ENCODE results near the gene PTPN9. TPM values are rescaled to one million over a fixed set of nuclear protein-coding genes. Genes with fewer than 3 reads are reported as not detected.
A peak's percentile ranks its signal among the peaks of the same experiment; 100 is the strongest.

PTPN9 gene
- 10 to 100 TPM; 11.2 to 35.6 (median 15.7) TPM for total RNA-seq
- 10 to 100 TPM; 14.3 to 20.7 TPM for polyA plus RNA-seq
- 23.2 reads per million, percentile 54 among the genes with 10 or more reads in this experiment for total RNA-seq

DNA sequence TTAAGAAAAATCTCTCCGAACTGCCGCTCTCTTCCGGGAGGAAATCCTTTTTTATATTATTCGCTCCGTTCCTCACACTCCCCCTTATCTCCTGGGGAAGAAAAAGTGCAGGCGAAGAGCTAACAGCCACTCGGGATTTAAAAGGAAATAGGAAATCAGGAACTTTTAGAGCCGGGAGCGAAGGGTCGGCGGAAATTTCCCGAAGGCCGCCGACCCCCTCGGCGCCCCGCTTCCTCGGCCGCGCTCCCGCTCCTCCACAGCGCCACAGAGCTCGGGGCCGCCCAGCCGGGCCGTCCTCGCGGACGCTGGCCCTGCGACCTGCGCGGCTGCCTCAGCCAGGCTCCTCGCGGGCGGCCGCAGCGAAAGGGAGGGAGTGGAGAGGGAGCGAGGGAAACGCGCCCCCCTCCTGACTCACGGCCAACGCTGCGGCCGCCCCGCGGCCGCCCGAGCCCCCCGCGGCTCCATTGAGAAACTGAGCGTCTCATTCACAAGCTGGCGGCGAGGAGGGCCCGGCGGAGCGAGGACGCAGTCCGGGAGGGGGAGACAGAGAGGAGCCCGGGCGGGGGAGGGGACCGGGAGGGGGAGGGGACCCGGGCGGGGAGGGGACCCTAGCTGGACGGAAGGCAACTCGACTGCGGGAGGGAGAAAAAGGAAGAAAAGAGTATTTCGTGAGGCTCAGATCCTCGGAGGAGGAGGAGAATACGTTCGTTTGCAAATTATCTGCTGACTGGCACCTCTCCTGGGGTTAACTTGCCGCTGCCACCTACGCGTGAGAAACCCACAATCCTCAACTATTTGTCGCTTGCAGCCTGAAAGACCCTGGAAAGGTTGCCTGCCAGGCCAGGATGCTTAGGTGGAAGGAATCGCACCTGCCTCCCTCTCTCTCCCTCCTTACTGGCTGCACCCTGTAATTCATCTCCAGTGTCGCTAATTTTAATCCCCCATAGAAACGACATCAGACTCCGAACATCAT is at the start of gene PTPN9:
PTPN9 (minus strand) TSS at position 368 of the 973 bp plus-strand sequence. CDS start 539 bp downstream, outside the sequence.
- POLR2A ChIA-PET = interaction anchor here (1.1 to 2.7 kb wide), 10 partner anchors 11 to 211 kb away, joined by 3 to 32 read pairs (median 4); partner anchors contain the start of genes IMP3, MAN2C1, SIN3A and SNUPN
- Histone ChIP-seq H3K4me1 (ENCODE audit: control insufficient read depth in 2 of 2, insufficient read depth in 2 of 2, low read length in 2 of 2) (peaks cover 10 to 16% of the 10 kb centered on the region in 2 donors), H3K27me3 (ENCODE audit: control insufficient read depth in 2 of 2, insufficient read depth in 2 of 2, low read length in 2 of 2) (no peaks in the 10 kb centered on the region), H3K9me3 (ENCODE audit: control insufficient read depth in 2 of 3, low read length in 3 of 3) (no peaks in the 10 kb centered on the region), H3K4me3 (ENCODE audit: low read length) (peak within 1 kb of the TSS; percentile 77), H3K36me3 (ENCODE audit: control insufficient read depth in 2 of 3, insufficient read depth in 3 of 3, low read length in 3 of 3) (no peaks in the 10 kb centered on the region), H3K27ac (ENCODE audit: low read depth, low read length) (peak within 1 kb of the TSS; percentile 78)
- Mint-ChIP-seq H3K36me3 (peaks cover 0 to 3% (median 0%) of the 10 kb centered on the region in 5 donors), H3K27me3 (no peaks in the 10 kb centered on the region), H3K4me3 (peak within 1 kb of the TSS; percentile 91 to 97 (median 94)), H3K9me3 (peaks cover 0 to 2% (median 0%) of the 10 kb centered on the region in 11 donors), H3K27ac (peak within 1 kb of the TSS; percentile 86 to 97 (median 90)), H3K4me1 (peaks cover 13 to 27% (median 24%) of the 10 kb centered on the region in 7 donors)
- intact Hi-C loops (cut with micrococcal nuclease) = loop anchor here (1.0 to 10.0 kb wide), 10 partner anchors 28 to 214 kb away; partner anchors contain the start of genes MAN2C1 (in 2 of the 2), SNUPN (in 2 of the 2), IMP3 (in 1 of the 2) and SIN3A (in 1 of the 2)
- peak; percentile 42 to 74 (median 61) for DNase-seq
- CTCF ChIA-PET = interaction anchor here (0.9 to 1.7 kb wide), 5 partner anchors 11 to 211 kb away, joined by 3 to 6 read pairs (median 4); partner anchors contain the start of genes IMP3 and MAN2C1
- ATAC-seq = peak; percentile 90

DNA sequence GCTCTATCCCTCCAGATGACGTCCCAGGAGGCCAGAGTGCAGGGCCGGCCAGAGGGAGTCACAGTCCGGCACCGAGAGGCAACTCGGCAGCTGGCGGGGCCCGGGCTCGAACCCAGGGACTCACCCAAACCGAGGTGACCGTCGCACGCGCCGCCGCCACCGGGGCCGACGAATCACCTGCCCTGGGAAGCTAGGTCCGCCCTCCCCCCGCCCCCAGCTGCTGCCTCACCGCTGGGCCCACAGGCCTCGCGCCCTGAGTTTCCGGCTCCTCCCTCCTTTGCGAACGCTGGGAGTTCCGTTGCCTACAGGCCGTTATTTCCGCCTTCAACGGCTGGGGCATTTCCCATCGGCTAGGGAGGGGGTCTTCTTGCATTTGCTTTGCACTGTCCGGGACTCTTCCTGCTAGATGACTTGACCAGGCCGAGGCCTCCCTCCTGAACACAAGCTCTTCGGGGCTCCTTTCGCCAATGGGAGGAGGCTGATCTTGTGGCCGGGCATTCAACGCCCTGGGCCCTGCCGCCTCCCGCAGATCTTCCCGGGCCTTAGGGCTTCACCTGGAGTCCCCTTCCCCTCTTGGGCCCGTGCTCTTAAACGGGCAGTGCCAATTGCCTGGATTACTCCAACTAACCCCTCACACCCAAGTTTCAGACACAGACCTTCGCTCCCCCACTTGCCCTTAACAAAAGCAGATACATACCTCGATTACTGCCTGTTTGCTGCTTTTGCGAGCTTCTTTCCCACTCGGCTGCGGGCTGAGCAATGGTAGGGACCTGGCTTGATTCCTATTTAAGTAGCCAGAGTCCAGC is 46.6 kb upstream of the PTPN9 start, which contains the start of gene SNUPN:
SNUPN (minus strand) TSS at position 184 of the 806 bp plus-strand sequence. CDS start 4,674 bp downstream, outside the sequence.
- Mint-ChIP-seq H3K27me3 (no peaks in the 10 kb centered on the region), H3K9me3 (no peaks in the 10 kb centered on the region), H3K27ac (peak within 1 kb of the TSS; percentile 92 to 99 (median 96)), H3K36me3 (peaks cover 0 to 7% (median 3%) of the 10 kb centered on the region in 5 donors), H3K4me3 (peak within 1 kb of the TSS; percentile 85 to 99 (median 92)), H3K4me1 (peaks cover 22 to 41% (median 35%) of the 10 kb centered on the region in 7 donors)
- no peaks in the 10 kb centered on the region for H3K27me3 ChIP-seq (ENCODE audit: control insufficient read depth in 2 of 2, insufficient read depth in 2 of 2, low read length in 2 of 2)
- peaks cover 11 to 16% of the 10 kb centered on the region in 2 donors for H3K4me1 ChIP-seq (ENCODE audit: control insufficient read depth in 2 of 2, insufficient read depth in 2 of 2, low read length in 2 of 2)
- DNase-seq (peak; percentile 75 to 92 (median 88)), ATAC-seq (peak; percentile 97)
- peak within 1 kb of the TSS; percentile 100 for H3K4me3 ChIP-seq (ENCODE audit: low read length)
- H3K27ac ChIP-seq (ENCODE audit: low read depth, low read length) = peak within 1 kb of the TSS; percentile 97
- ChIA-PET POLR2A (interaction anchor here (0.6 to 3.7 kb wide), 24 partner anchors 12 to 1010 kb away, joined by 3 to 175 read pairs (median 4); partner anchors contain the start of genes CLK3, IMP3, MAN2C1 and PPCDC), CTCF (interaction anchor here (0.6 to 1.9 kb wide), 6 partner anchors 15 to 838 kb away, joined by 3 to 19 read pairs (median 6); partner anchors contain the start of genes IMP3 and MAN2C1)
- H3K36me3 ChIP-seq (ENCODE audit: control insufficient read depth in 2 of 3, insufficient read depth in 3 of 3, low read length in 3 of 3) = peaks cover 0 to 4% (median 0%) of the 10 kb centered on the region in 3 experiments
- intact Hi-C loops (cut with micrococcal nuclease) = loop anchor here (1.0 to 5.0 kb wide), 14 partner anchors 15 to 928 kb away; partner anchors contain the start of genes IMP3 (in 2 of the 2), MAN2C1 (in 2 of the 2), PTPN9 (in 2 of the 2) and C15orf39 (in 1 of the 2)
- no peaks in the 10 kb centered on the region for H3K9me3 ChIP-seq (ENCODE audit: control insufficient read depth in 2 of 3, low read length in 3 of 3)

DNA sequence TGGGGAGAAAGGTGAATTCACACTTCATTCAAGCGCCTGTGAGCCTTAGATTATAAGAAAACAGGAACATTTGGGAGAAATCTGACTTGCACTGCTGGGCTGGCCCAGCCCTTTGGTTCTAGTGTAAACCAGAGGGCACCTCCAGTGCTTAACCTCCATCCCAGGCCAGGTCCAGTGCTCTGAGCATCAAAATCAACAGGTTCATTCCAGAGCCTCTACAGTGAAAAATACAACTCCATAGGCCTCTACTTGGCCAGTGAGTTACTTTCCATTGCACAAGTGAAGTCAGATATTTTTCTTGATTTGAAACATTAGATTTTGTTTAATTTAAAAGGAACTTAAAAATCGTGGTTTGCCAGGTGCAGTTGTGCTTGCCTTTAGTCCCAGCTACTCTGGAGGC is 43.4 kb upstream of the PTPN9 start:
- H3K27ac ChIP-seq (ENCODE audit: low read depth, low read length) = peak overlapping the region; percentile 11
- peaks cover 18 to 23% of the 10 kb centered on the region in 2 donors for H3K4me1 ChIP-seq (ENCODE audit: control insufficient read depth in 2 of 2, insufficient read depth in 2 of 2, low read length in 2 of 2)
- H3K27me3 ChIP-seq (ENCODE audit: control insufficient read depth in 2 of 2, insufficient read depth in 2 of 2, low read length in 2 of 2) = no peaks in the 10 kb centered on the region
- intact Hi-C loops (cut with micrococcal nuclease) = no loop called here
- peaks cover 0 to 32% (median 0%) of the 10 kb centered on the region in 3 experiments for H3K36me3 ChIP-seq (ENCODE audit: control insufficient read depth in 2 of 3, insufficient read depth in 3 of 3, low read length in 3 of 3)
- CTCF ChIA-PET = no interaction called here
- H3K36me3 Mint-ChIP-seq = peaks cover 0 to 17% (median 6%) of the 10 kb centered on the region in 5 donors
- peak overlapping the region; percentile 10 to 84 (median 66) for H3K27ac Mint-ChIP-seq
- H3K9me3 ChIP-seq (ENCODE audit: control insufficient read depth in 2 of 3, low read length in 3 of 3) = no peaks in the 10 kb centered on the region
- DNase-seq (no peak), ATAC-seq (no peak)
- H3K4me3 Mint-ChIP-seq = peak overlapping the region in 7 of 10 donors; percentile 1 to 38 (median 23)
- no peaks in the 10 kb centered on the region for H3K27me3 Mint-ChIP-seq
- H3K9me3 Mint-ChIP-seq = no peaks in the 10 kb centered on the region
- POLR2A ChIA-PET = interaction anchor here (0.7 to 1.0 kb wide), 2 partner anchors 65 to 255 kb away, joined by 4 read pairs; no protein-coding TSS in a partner anchor
- peaks cover 31 to 49% (median 40%) of the 10 kb centered on the region in 7 donors for H3K4me1 Mint-ChIP-seq
- no peak overlapping the region for H3K4me3 ChIP-seq (ENCODE audit: low read length)

DNA sequence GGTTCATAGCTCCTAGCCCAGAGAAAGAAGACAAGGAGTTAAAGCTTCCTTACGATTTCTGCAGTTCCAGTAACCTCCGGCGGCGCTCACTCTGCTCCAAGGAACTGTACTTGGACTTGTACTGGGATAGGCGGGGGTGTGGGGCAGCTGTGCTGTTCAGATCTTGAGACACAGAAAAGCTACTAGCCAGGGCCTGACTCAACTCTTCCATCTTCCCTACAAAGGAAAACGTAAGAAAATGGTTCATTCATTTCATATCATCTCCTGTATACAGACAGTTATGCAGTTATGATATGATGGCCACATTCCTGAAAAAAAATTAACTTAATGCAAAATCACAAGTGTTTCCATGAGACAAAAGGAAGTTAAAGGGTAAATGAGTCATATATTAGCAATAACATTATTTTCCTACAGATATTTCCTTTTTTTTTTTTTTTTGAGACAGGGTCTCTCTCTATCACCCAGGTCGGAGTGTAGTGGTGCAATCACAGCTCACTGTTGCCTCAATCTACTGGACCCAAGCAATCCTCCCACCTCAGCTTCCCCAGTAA is 41.8 kb upstream of the PTPN9 start:
- CTCF ChIA-PET = interaction anchor here (1.5 kb wide), 1 partner anchor 112 kb away, joined by 4 read pairs; no protein-coding TSS in a partner anchor
- DNase-seq = no peak
- Mint-ChIP-seq H3K9me3 (peaks cover 0 to 1% (median 0%) of the 10 kb centered on the region in 11 donors), H3K27me3 (no peaks in the 10 kb centered on the region), H3K27ac (peak overlapping the region; percentile 13 to 86 (median 77)), H3K4me3 (peak overlapping the region in 9 of 10 donors; percentile 32 to 68 (median 42)), H3K4me1 (peaks cover 25 to 42% (median 36%) of the 10 kb centered on the region in 7 donors), H3K36me3 (peaks cover 1 to 28% (median 14%) of the 10 kb centered on the region in 5 donors)
- H3K27ac ChIP-seq (ENCODE audit: low read depth, low read length) = peak overlapping the region; percentile 44
- H3K4me1 ChIP-seq (ENCODE audit: control insufficient read depth in 2 of 2, insufficient read depth in 2 of 2, low read length in 2 of 2) = peaks cover 10 to 15% of the 10 kb centered on the region in 2 donors
- H3K27me3 ChIP-seq (ENCODE audit: control insufficient read depth in 2 of 2, insufficient read depth in 2 of 2, low read length in 2 of 2) = no peaks in the 10 kb centered on the region
- no peak for ATAC-seq
- intact Hi-C loops (cut with micrococcal nuclease) = loop anchor here in 1 of 2 donors (2.0 kb wide), 1 partner anchor 14 kb away; no protein-coding TSS in a partner anchor
- peaks cover 4 to 48% (median 7%) of the 10 kb centered on the region in 3 experiments for H3K36me3 ChIP-seq (ENCODE audit: control insufficient read depth in 2 of 3, insufficient read depth in 3 of 3, low read length in 3 of 3)
- POLR2A ChIA-PET = interaction anchor here (0.6 to 3.4 kb wide), 4 partner anchors 14 to 39 kb away, joined by 3 to 15 read pairs (median 4); partner anchors contain the start of gene IMP3
- no peak overlapping the region for H3K4me3 ChIP-seq (ENCODE audit: low read length)
- H3K9me3 ChIP-seq (ENCODE audit: control insufficient read depth in 2 of 3, low read length in 3 of 3) = no peaks in the 10 kb centered on the region

DNA sequence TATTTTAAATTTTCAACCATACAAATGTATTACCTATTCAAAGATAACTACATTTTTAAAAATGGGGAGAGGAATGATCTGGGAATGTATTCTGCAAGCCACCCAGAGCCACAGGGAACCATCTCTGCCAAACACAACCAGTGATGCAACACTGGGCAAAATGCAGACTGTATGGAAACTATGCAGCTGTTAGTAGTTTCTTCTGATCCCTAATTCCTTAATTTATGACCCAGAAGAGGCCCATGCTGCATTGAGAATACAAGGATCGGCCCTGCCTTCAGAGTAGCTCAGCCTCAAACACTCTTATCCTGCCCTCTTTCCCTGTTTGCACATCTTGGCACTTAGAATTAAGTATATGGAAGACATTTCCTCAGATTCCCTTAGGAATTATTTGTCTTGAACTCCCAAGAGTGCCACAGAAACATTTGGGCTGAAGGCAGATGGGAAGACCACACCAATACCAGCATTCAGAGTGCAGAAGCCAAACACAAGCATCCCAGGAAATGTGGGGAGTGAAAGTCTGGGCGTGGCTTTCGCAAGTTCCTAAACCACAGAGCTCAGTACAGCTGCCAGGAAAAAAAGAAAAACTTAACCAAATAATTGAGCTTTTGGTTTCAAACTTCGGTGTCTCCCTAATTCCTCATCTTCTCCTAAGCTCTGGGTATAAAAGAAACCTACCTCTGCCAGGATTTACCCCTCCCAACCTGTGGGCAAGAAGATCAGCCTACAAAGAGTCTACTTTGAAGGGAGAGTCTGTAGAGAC is 41.1 kb upstream of the PTPN9 start:
- Mint-ChIP-seq H3K9me3 (peaks cover 0 to 1% (median 0%) of the 10 kb centered on the region in 11 donors), H3K27me3 (no peaks in the 10 kb centered on the region), H3K4me3 (peak overlapping the region in 8 of 10 donors; percentile 26 to 68 (median 39)), H3K36me3 (peaks cover 4 to 34% (median 17%) of the 10 kb centered on the region in 5 donors), H3K4me1 (peaks cover 26 to 45% (median 33%) of the 10 kb centered on the region in 7 donors), H3K27ac (peak overlapping the region; percentile 13 to 91 (median 79))
- POLR2A ChIA-PET = interaction anchor here (0.6 to 3.4 kb wide), 5 partner anchors 13 to 108 kb away, joined by 3 to 15 read pairs (median 3); partner anchors contain the start of gene IMP3
- CTCF ChIA-PET = interaction anchor here (0.6 to 1.5 kb wide), 2 partner anchors 112 to 1055 kb away, joined by 3 to 4 read pairs; no protein-coding TSS in a partner anchor
- no peaks in the 10 kb centered on the region for H3K27me3 ChIP-seq (ENCODE audit: control insufficient read depth in 2 of 2, insufficient read depth in 2 of 2, low read length in 2 of 2)
- DNase-seq = no peak
- H3K9me3 ChIP-seq (ENCODE audit: control insufficient read depth in 2 of 3, low read length in 3 of 3) = no peaks in the 10 kb centered on the region
- intact Hi-C loops (cut with micrococcal nuclease) = loop anchor here in 1 of 2 donors (2.0 kb wide), 1 partner anchor 13 kb away; no protein-coding TSS in a partner anchor
- no peak for ATAC-seq
- H3K4me3 ChIP-seq (ENCODE audit: low read length) = no peak overlapping the region
- H3K27ac ChIP-seq (ENCODE audit: low read depth, low read length) = peak overlapping the region; percentile 44
- H3K36me3 ChIP-seq (ENCODE audit: control insufficient read depth in 2 of 3, insufficient read depth in 3 of 3, low read length in 3 of 3) = peaks cover 4 to 52% (median 7%) of the 10 kb centered on the region in 3 experiments
- H3K4me1 ChIP-seq (ENCODE audit: control insufficient read depth in 2 of 2, insufficient read depth in 2 of 2, low read length in 2 of 2) = peaks cover 9 to 15% of the 10 kb centered on the region in 2 donors

Measured in naive thymus-derived CD4-positive, alpha-beta T cell (primary cell).